Mesothelial cell of epicardium (in vitro differentiated cells): ENCODE data around the gene NKIRAS1. TPM values are rescaled to one million over a fixed set of nuclear protein-coding genes. Genes with fewer than 3 reads are reported as not detected.
A peak's percentile ranks its signal among the peaks of the same experiment; 100 is the strongest.

ENCODE experiments used
- DNase-seq, 2 experiments: peaks; one replicate each; pipeline ENCODE4 v3.0.0; 2021; ENCODE audit warnings: low spot score in 2 of 2; ENCODE audit not compliant: unreplicated experiment in 2 of 2
- H3K27ac Mint-ChIP-seq: 2 replicates; pipeline ENCODE4 v1.8.0; 2021; ENCODE audit warnings: mixed read lengths
- H3K27me3 Mint-ChIP-seq: 2 replicates; pipeline ENCODE4 v1.8.0; 2021; ENCODE audit warnings: low read depth, mixed read lengths
- H3K36me3 Mint-ChIP-seq: 2 replicates; pipeline ENCODE4 v1.8.0; 2021; ENCODE audit warnings: mixed read lengths
- H3K4me1 Mint-ChIP-seq: 2 replicates; pipeline ENCODE4 v1.8.0; 2021; ENCODE audit warnings: mixed read lengths
- H3K4me3 Mint-ChIP-seq: 2 replicates; pipeline ENCODE4 v1.8.0; 2021; ENCODE audit warnings: mild to moderate bottlenecking, moderate library complexity, mixed read lengths
- H3K9me3 Mint-ChIP-seq: 2 replicates; pipeline ENCODE4 v1.8.0; 2021; ENCODE audit warnings: mixed read lengths
- CTCF ChIP-seq: fragments of 200-600 bp; sonication (generic); IDR thresholded peaks from one replicate; pipeline ENCODE4 v1.5.0; 2021; ENCODE audit warnings: antibody characterized with exemption; ENCODE audit not compliant: unreplicated experiment
- total RNA-seq: library from RNA; stranded (reverse); gene quantifications from 3 replicates; pipeline ENCODE4 v1.2.1, GENCODE V29; 2021

Gene NKIRAS1
- total RNA-seq, 1 donor from 2014 or later, result 8.7 TPM

GRCh38 chr3:23952646-23953045 is 35.9 kb upstream of the NKIRAS1 start:
- H3K27me3 Mint-ChIP-seq, result no peaks in the 10 kb centered on the region
- peaks cover 43% of the 10 kb centered on the region for H3K4me1 Mint-ChIP-seq
- peaks cover 11% of the 10 kb centered on the region for H3K36me3 Mint-ChIP-seq
- no peak overlapping the region for H3K27ac Mint-ChIP-seq
- H3K9me3 Mint-ChIP-seq, result no peaks in the 10 kb centered on the region
- TF ChIP-seq CTCF, result no peak
- no peak for DNase-seq
- H3K4me3 Mint-ChIP-seq, result no peak overlapping the region

GRCh38 chr3:23950293-23950692 is 33.5 kb upstream of the NKIRAS1 start:
- no peak for TF ChIP-seq CTCF
- Mint-ChIP-seq H3K36me3 (peaks cover 2% of the 10 kb centered on the region), H3K9me3 (no peaks in the 10 kb centered on the region), H3K4me1 (peaks cover 48% of the 10 kb centered on the region), H3K27ac (no peak overlapping the region), H3K27me3 (no peaks in the 10 kb centered on the region), H3K4me3 (no peak overlapping the region)
- no peak for DNase-seq

- no peaks in the 10 kb centered on the region for H3K9me3 Mint-ChIP-seq
- H3K36me3 Mint-ChIP-seq, result no peaks in the 10 kb centered on the region
- no peaks in the 10 kb centered on the region for H3K27me3 Mint-ChIP-seq
- DNase-seq, result no peak
- no peak overlapping the region for H3K27ac Mint-ChIP-seq
- H3K4me1 Mint-ChIP-seq, result peaks cover 47% of the 10 kb centered on the region
- H3K4me3 Mint-ChIP-seq, result no peak overlapping the region
- no peak for TF ChIP-seq CTCF
Observed at GRCh38 chr3:23949784-23950183, 33.0 kb upstream of the NKIRAS1 start.

GRCh38 chr3:23948761-23949160 is 32.0 kb upstream of the NKIRAS1 start:
- H3K27ac Mint-ChIP-seq, result no peak overlapping the region
- TF ChIP-seq CTCF, result no peak
- no peaks in the 10 kb centered on the region for H3K36me3 Mint-ChIP-seq
- H3K4me1 Mint-ChIP-seq, result peaks cover 46% of the 10 kb centered on the region
- no peaks in the 10 kb centered on the region for H3K9me3 Mint-ChIP-seq
- no peak for DNase-seq
- no peak overlapping the region for H3K4me3 Mint-ChIP-seq
- no peaks in the 10 kb centered on the region for H3K27me3 Mint-ChIP-seq

- H3K27me3 Mint-ChIP-seq, result no peaks in the 10 kb centered on the region
- H3K4me1 Mint-ChIP-seq, result peaks cover 33% of the 10 kb centered on the region
- DNase-seq, result peak; percentile 98
- no peaks in the 10 kb centered on the region for H3K9me3 Mint-ChIP-seq
- TF ChIP-seq CTCF, result no peak
- H3K36me3 Mint-ChIP-seq, result no peaks in the 10 kb centered on the region
- H3K4me3 Mint-ChIP-seq, result peak overlapping the region; percentile 80
- peak overlapping the region; percentile 97 for H3K27ac Mint-ChIP-seq
Observed at GRCh38 chr3:23945913-23946687, 29.3 kb upstream of the NKIRAS1 start.

- no peak for TF ChIP-seq CTCF
- H3K27me3 Mint-ChIP-seq, result no peaks in the 10 kb centered on the region
- no peak overlapping the region for H3K27ac Mint-ChIP-seq
- no peaks in the 10 kb centered on the region for H3K9me3 Mint-ChIP-seq
- H3K36me3 Mint-ChIP-seq, result no peaks in the 10 kb centered on the region
- H3K4me1 Mint-ChIP-seq, result peaks cover 31% of the 10 kb centered on the region
- peak overlapping the region; percentile 36 for H3K4me3 Mint-ChIP-seq
- no peak for DNase-seq
Observed at GRCh38 chr3:23945663-23945912, 28.8 kb upstream of the NKIRAS1 start.
